ENCODE data around the gene ZBP1.

The ZBP1 gene

GRCh38 chr20:57657535-57658446 lies 37.6 kb upstream of the ZBP1 start:
- no peak for DNase-seq

DNA sequence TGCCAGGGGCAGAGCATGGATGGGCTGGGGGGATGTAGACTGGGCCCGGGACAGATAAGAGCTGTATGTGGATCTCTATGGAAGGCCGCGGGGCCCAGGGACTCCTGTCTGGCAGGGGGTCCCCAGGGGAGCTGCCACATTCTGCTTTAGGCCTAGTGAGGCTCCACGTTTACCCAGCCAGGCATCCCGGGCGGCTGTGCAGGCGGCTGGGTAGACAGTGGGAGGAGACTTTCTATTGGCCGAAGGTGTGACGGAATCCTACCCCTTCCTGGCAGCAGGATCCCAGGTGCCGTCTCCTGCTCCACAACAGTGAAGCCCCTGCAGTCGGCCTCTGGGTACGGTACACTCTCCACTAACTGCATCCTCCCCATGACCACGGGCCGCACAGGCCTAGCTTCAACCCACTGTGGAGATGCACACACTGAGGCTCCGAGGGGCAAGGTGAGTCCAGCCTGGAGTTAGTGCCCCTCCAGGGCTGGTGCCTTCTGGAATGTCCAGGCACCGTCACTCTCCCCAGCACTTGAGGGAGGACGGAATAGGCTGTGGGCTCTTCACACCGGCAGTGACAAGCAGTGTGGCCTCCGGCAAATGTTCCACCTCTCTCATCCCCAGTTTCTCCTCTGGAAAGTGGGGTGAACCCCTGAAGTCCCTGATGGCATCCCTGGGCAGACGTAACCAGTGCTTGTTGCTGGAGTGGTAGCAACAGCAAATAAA lies 36.8 kb upstream of the ZBP1 start:
- no peak for DNase-seq

GRCh38 chr20:57656252-57656820 lies 36.1 kb upstream of the ZBP1 start:
- DNase-seq = no peak

DNA sequence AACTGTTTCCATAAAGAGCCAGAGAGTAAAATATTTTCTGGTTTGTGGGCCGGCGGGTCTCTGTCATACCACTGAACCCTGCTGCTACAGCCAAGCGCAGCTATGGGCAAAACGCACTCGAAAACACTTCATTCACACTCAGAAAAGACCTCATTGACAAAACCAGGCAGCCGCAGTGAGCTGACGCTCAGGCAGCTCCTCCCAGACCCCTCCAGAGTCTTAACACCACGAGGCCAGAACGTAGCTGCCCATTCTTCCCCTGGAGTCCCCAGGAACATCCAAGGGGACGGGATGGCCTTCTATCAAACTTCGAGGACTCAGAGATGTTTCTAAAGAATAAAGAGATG lies 35.6 kb upstream of the ZBP1 start:
- no peak for DNase-seq

DNA sequence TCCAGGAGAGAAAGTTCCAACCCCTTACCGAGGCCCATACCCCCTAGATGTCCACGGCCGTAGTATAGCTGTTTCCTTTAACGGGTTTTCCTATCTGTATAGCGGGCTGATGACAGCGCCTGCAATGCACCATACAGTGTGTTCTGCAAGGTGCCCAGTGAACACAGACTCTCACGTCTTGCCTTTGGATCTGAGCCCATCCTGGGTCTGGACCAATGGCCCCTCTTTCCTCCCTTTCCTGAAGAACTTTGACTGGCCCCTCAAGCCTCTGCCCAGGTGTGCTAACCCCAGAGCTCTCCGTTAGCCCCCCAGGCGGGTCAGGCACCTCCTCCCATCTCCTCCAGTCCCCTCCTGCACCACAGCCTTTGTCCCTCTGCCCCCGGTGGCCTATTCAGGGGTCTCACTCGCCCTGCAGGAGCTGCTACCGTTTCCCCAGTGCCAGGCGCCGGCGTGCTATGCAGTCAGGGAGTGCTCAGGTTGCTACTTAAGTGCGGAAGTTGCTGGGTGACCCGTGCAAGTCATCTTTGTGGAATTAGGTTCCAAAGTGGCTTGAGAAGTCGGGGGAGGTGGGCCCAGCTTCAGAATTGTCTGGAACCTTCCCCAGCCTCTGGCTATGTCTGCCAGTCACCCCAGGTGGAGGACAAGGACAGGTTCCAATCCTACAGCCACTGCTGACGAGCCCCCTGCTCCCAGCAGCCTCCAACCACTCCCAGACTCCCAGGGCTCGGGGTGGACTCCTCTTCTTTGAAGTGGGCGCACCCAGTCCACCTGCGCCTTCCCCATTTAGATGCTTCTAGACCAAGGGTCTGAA lies 35.0 kb upstream of the ZBP1 start:
- DNase-seq = no peak

DNA sequence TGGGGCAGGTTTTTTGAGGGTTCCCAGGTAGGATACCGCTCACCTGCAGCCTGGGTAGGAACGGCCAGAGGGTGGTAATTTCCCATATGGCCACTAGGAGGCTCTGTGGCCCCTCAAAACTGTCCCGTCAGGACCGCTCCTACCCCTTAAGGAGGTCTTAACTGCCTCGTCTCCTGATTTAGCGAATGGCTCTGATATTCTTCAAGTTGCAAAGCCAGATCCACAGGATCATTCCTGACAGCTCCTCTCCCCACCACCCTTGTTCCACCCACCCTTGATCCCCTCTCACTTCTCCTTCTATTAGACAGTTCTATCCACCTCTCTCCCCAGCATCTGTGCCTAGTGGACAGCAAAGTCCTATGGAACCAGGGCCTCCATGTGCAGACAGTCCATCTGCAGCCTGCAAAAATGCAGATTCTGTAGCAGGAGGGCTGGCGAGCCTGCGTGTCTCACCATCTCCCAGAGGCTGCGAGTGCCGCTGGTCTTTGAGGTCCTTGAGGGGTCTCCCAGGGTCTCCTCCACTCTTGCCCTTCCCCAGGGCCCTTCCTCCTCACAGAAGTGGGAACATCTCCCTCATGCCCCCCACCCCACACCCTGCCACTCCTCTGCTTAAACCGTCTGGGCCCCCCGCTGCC lies 34.3 kb upstream of the ZBP1 start:
- peak; percentile 50 to 60 for DNase-seq

- no peak for DNase-seq
Observed at GRCh38 chr20:57653910-57654309, 33.7 kb upstream of the ZBP1 start.

DNA sequence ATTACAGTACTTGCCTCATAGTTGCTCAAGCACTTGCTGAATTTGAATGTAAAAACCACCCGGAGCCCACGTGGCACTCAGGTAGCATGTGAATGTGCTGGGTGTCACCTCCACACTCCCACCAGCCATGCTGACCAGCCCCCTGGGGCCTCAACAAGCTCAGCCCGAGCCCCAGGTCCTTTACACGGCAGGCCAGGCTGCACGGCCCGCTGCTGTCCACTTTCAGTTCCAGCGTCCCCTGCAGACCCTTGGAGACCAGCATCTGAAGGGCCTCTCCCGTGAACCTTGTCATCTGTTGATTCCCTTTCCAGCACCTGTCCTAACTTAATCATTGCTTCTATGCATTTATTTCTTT lies 33.3 kb upstream of the ZBP1 start:
- DNase-seq = no peak

DNA sequence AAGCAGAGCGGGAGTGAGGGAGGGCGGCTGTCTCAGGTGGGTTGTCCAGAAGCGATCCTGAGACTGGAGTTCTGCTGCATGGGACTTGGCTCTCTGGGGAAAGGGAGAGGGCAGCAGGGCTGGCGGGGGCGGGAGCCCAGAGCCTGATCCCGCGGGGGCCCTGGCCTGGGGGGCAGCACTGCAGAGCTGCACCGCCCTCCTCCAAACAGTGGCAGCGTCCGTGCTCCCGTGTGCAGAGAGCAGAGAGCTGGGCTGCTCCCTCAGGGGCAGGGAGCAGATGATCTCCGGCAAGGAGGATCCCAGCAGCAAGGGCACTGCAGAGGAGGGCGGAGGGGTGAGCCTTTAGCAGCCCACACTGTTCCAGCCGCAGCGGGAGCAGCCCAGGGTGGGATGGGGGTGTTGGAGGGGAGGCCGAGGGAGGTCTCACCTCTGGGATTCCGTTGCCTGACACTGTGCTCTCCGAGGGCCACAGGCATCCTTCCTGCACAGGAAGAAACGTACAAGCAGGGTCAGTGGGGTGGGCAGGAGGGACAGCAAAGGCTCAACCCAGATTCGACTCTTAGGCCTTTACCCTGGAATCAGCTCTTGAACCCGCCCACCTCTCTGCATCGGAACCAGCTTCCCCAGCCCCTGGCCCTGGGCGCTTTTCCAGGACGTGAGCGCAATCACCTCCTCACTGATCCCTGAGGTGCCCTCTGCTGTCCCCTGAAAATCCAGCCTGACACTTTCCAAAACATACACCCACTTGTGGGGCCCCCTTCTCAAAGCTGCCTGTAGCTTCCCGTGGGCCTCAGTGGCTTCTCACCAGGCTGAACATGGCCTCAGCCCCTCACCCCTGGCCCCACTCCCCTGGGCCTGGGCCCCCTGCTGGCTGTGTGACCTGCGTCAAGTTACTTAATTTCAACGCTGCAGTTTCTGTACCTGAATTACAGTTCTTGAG lies 32.6 kb upstream of the ZBP1 start:
- no peak for DNase-seq

DNA sequence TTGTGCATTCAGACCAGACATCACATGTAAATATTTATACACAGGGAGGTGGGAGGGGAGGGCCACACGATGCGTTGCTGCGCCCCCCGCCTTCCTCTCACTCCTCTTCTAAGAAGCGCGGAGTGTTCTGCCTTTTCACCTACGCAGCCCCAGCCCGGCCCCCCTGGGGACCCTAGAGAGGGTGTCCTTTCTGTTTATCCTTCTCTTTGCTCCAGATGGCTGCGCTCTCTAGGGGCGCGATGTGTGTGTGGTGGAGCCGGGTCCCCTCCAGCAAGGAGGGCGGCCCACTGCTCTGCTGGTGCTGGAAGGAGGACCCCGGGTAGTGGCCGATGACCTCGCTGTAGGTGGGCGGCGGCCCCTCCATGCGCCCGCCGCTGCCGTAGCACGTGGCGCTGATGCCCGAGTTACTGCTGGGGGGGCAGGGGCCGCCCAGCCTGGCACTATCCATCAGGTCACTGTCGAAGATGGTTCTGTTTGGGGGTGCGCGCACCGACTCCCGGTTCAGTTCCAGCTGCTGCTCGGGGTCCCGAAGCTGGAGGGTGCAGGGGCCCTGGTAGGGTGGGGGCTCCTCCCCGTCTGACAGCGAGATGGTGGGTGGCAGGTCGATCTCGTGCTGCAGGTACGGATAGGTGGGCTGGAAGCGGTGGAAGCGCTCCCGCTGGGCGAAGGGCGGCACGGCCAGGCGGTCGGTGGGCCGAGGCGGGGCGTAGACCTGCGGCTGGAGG lies 31.8 kb upstream of the ZBP1 start:
- DNase-seq = no peak

- DNase-seq = no peak
Observed at GRCh38 chr20:57650756-57651483, 30.7 kb upstream of the ZBP1 start.

GRCh38 chr20:57650266-57650665 lies 30.0 kb upstream of the ZBP1 start:
- no peak for DNase-seq

DNA sequence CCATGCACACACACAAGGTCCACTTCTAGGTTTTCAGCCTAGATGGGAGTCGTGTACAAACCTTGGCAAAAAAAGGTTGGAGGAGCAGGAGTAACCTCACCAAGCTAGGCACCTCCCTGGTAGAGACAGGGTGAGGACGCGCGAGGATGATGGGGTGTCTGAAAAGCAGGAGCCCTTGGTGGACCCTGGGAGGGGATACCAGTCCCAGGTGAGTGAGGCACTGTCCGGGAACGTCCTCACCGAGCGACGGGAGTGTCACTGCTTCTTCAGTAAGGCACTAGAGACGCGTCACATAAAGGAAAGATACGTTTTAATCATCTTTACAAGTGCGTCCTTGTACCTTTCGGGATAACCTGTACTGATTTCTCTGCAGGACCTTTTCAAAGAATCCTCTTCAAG lies 29.4 kb upstream of the ZBP1 start:
- DNase-seq = no peak

DNA sequence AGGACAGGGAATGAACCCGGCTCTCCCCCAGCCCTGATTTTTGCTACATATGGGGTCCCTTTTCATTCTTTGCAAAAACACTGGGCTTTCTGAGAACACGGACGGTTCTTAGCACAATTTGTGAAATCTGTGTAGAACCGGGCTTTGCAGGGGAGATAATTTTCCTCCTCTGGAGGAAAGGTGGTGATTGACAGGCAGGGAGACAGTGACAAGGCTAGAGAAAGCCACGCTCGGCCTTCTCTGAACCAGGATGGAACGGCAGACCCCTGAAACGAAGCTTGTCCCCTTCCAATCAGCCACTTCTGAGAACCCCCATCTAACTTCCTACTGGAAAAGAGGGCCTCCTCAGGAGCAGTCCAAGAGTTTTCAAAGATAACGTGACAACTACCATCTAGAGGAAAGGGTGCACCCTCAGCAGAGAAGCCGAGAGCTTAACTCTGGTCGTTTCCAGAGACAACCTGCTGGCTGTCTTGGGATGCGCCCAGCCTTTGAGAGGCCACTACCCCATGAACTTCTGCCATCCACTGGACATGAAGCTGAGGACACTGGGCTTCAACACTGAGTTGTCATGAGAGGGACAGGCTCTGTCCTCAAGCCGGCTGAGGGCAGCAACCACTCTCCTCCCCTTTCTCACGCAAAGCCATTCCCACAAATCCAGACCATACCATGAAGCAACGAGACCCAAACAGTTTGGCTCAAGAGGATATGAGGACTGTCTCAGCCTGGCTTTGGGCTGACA lies 28.8 kb upstream of the ZBP1 start:
- DNase-seq = no peak

GRCh38 chr20:57647933-57648785 lies 27.9 kb upstream of the ZBP1 start:
- no peak for DNase-seq

GRCh38 chr20:57647006-57647932 lies 27.0 kb upstream of the ZBP1 start:
- DNase-seq = no peak

- no peak for DNase-seq
Observed at GRCh38 chr20:57638895-57639236, 18.6 kb upstream of the ZBP1 start.
